Astrocyte (in vitro differentiated cells and primary cell): ENCODE data around the gene TRRAP. TPM values are rescaled to one million over a fixed set of nuclear protein-coding genes. Genes with fewer than 3 reads are reported as not detected.

Experiments used
- DNase-seq: peaks from one replicate; pipeline ENCODE4 v3.0.0-alpha.2; 2010; ENCODE audit warnings: low read depth
- FAIRE-seq: peaks from 2 replicates; lab custom pipeline; 2011; peaks lifted over from hg19 to GRCh38; lab: Jason Lieb, UNC
- H2AFZ ChIP-seq: 2 replicates; pipeline ENCODE4 v1.6.0; 2012; ENCODE audit warnings: low read depth, low read length, inconsistent platforms
- H3K27ac ChIP-seq: 2 replicates; pipeline ENCODE4 v1.5.1; 2011; ENCODE audit warnings: low read depth, low read length, inconsistent platforms
- H3K27me3 ChIP-seq: 2 replicates; pipeline ENCODE4 v1.6.0; 2011; ENCODE audit warnings: low read length, inconsistent platforms; ENCODE audit not compliant: insufficient read depth
- H3K36me3 ChIP-seq: 2 replicates; pipeline ENCODE4 v1.5.1; 2011; ENCODE audit warnings: low read length, inconsistent platforms; ENCODE audit not compliant: insufficient read depth
- H3K4me1 ChIP-seq: 2 replicates; pipeline ENCODE4 v1.5.1; 2011; ENCODE audit warnings: low read length, inconsistent platforms; ENCODE audit not compliant: insufficient read depth
- H3K4me2 ChIP-seq: 2 replicates; pipeline ENCODE4 v1.6.0; 2012; ENCODE audit warnings: low read length, inconsistent platforms
- H3K4me3 ChIP-seq: 2 replicates; pipeline ENCODE4 v1.5.1; 2011; ENCODE audit warnings: low read depth, mild to moderate bottlenecking, low read length, inconsistent platforms; ENCODE audit not compliant: insufficient read depth
- H3K79me2 ChIP-seq: 2 replicates; pipeline ENCODE4 v1.6.0; 2012; ENCODE audit warnings: mild to moderate bottlenecking, low read length, inconsistent platforms; ENCODE audit not compliant: insufficient read depth
- H3K9ac ChIP-seq: 2 replicates; pipeline ENCODE4 v1.6.0; 2012; ENCODE audit warnings: mild to moderate bottlenecking, low read length, inconsistent platforms
- H3K9me3 ChIP-seq: 2 replicates; pipeline ENCODE4 v1.5.1; 2012; ENCODE audit warnings: low read depth, mild to moderate bottlenecking, low read length, inconsistent platforms; ENCODE audit not compliant: insufficient read depth
- H4K20me1 ChIP-seq: 2 replicates; pipeline ENCODE4 v1.6.0; 2012; ENCODE audit warnings: low read length, inconsistent platforms; ENCODE audit not compliant: insufficient read depth
- H3K27ac Mint-ChIP-seq: one replicate; pipeline ENCODE4 v1.8.0; 2021; ENCODE audit warnings: mild to moderate bottlenecking, mixed read lengths; ENCODE audit not compliant: unreplicated experiment
- H3K27me3 Mint-ChIP-seq: one replicate; pipeline ENCODE4 v1.8.0; 2021; ENCODE audit warnings: low read depth, mixed read lengths; ENCODE audit not compliant: unreplicated experiment
- H3K36me3 Mint-ChIP-seq: one replicate; pipeline ENCODE4 v1.8.0; 2021; ENCODE audit warnings: low read depth, mixed read lengths; ENCODE audit not compliant: unreplicated experiment
- H3K4me1 Mint-ChIP-seq: one replicate; pipeline ENCODE4 v1.8.0; 2021; ENCODE audit warnings: low read depth, mixed read lengths; ENCODE audit not compliant: unreplicated experiment
- H3K4me3 Mint-ChIP-seq: one replicate; pipeline ENCODE4 v1.8.0; 2021; ENCODE audit warnings: mild to moderate bottlenecking, moderate library complexity, mixed read lengths; ENCODE audit not compliant: unreplicated experiment
- H3K9me3 Mint-ChIP-seq: one replicate; pipeline ENCODE4 v1.8.0; 2021; ENCODE audit warnings: mild to moderate bottlenecking, mixed read lengths; ENCODE audit not compliant: unreplicated experiment
- CTCF ChIP-seq: IDR thresholded peaks from 2 replicates; pipeline ENCODE4 v1.5.1; 2011; ENCODE audit warnings: low read depth, mild to moderate bottlenecking, inconsistent platforms, low read length, moderate library complexity; ENCODE audit not compliant: insufficient read depth
- EZH2 ChIP-seq: IDR thresholded peaks from 2 replicates; pipeline ENCODE4 v1.6.1; 2012; ENCODE audit warnings: mild to moderate bottlenecking, low read length, inconsistent platforms; ENCODE audit not compliant: insufficient read depth
- total RNA-seq: library from RNA; stranded (reverse); gene quantifications from 2 replicates; pipeline ENCODE4 v1.2.1, GENCODE V29; 2021

TRRAP gene
- total RNA-seq, 1 donor from 2014 or later: 33.5 TPM

- no peak overlapping the region for H3K4me3 ChIP-seq
- no peaks in the 10 kb centered on the region for H3K79me2 ChIP-seq
- H4K20me1 ChIP-seq: peaks cover 28% of the 10 kb centered on the region
- H3K36me3 ChIP-seq: peaks cover 69% of the 10 kb centered on the region
- no peaks in the 10 kb centered on the region for H3K9me3 ChIP-seq
- DNase-seq: no peak
- Mint-ChIP-seq H3K4me1 (no peaks in the 10 kb centered on the region), H3K27ac (no peak overlapping the region), H3K9me3 (no peaks in the 10 kb centered on the region), H3K27me3 (no peaks in the 10 kb centered on the region), H3K36me3 (peaks cover 9% of the 10 kb centered on the region), H3K4me3 (no peak overlapping the region)
- H3K4me1 ChIP-seq: no peaks in the 10 kb centered on the region
- H3K27me3 ChIP-seq: no peaks in the 10 kb centered on the region
- FAIRE-seq: no peak
- H3K27ac ChIP-seq: no peak overlapping the region
- no peak for TF ChIP-seq CTCF
- no peak for TF ChIP-seq EZH2
- H3K9ac ChIP-seq: no peak overlapping the region
- no peak overlapping the region for H2AFZ ChIP-seq
- H3K4me2 ChIP-seq: no peak overlapping the region
These were observed 33.6 kb downstream of the TRRAP start for GRCh38 chr7:98911916-98912315.

GRCh38 chr7:98913026-98913425 is 34.7 kb downstream of the TRRAP start:
- H3K36me3 ChIP-seq: peaks cover 66% of the 10 kb centered on the region
- no peak for FAIRE-seq
- peaks cover 12% of the 10 kb centered on the region for H3K36me3 Mint-ChIP-seq

More at GRCh38 chr7:98913026-98913425, 34.7 kb downstream of the TRRAP start:
- Histone ChIP-seq H2AFZ (no peak overlapping the region), H3K9me3 (no peaks in the 10 kb centered on the region), H3K4me1 (no peaks in the 10 kb centered on the region), H3K27ac (no peak overlapping the region), H3K4me3 (no peak overlapping the region), H3K4me2 (no peak overlapping the region), H3K27me3 (no peaks in the 10 kb centered on the region), H3K9ac (no peak overlapping the region), H3K79me2 (no peaks in the 10 kb centered on the region), H4K20me1 (peaks cover 23% of the 10 kb centered on the region)
- no peak for TF ChIP-seq CTCF
- no peak for TF ChIP-seq EZH2
- H3K27ac Mint-ChIP-seq: no peak overlapping the region
- no peaks in the 10 kb centered on the region for H3K4me1 Mint-ChIP-seq
- H3K9me3 Mint-ChIP-seq: no peaks in the 10 kb centered on the region
- DNase-seq: no peak
- H3K27me3 Mint-ChIP-seq: no peaks in the 10 kb centered on the region
- no peak overlapping the region for H3K4me3 Mint-ChIP-seq
